HUES6 (cell line): ENCODE data around the gene DNAL1.

Experiments used
- H3K27ac ChIP-seq: 2 replicates; pipeline ENCODE4 v1.7.0; 2013; ENCODE audit warnings: low read depth, mild to moderate bottlenecking, low read length, inconsistent platforms
- H3K27me3 ChIP-seq: 2 replicates; pipeline ENCODE4 v1.6.1; 2013; ENCODE audit warnings: low read length; ENCODE audit not compliant: control insufficient read depth, insufficient read depth
- H3K36me3 ChIP-seq: 2 replicates; pipeline ENCODE4 v1.6.1; 2013; ENCODE audit warnings: low read length; ENCODE audit not compliant: control insufficient read depth, insufficient read depth
- H3K4me1 ChIP-seq: 2 replicates; pipeline ENCODE4 v1.6.1; 2013; ENCODE audit warnings: low read length; ENCODE audit not compliant: control insufficient read depth, insufficient read depth
- H3K4me3 ChIP-seq: 2 replicates; pipeline ENCODE4 v1.5.1; 2013; ENCODE audit warnings: low read depth, low read length
- H3K9ac ChIP-seq: one replicate; pipeline ENCODE4 v1.6.1; 2013; ENCODE audit warnings: mild to moderate bottlenecking, low read length
- H3K9me3 ChIP-seq: 2 replicates; pipeline ENCODE4 v1.6.1; 2013; ENCODE audit warnings: low read depth, low read length; ENCODE audit not compliant: control insufficient read depth, insufficient read depth

Gene DNAL1

DNA sequence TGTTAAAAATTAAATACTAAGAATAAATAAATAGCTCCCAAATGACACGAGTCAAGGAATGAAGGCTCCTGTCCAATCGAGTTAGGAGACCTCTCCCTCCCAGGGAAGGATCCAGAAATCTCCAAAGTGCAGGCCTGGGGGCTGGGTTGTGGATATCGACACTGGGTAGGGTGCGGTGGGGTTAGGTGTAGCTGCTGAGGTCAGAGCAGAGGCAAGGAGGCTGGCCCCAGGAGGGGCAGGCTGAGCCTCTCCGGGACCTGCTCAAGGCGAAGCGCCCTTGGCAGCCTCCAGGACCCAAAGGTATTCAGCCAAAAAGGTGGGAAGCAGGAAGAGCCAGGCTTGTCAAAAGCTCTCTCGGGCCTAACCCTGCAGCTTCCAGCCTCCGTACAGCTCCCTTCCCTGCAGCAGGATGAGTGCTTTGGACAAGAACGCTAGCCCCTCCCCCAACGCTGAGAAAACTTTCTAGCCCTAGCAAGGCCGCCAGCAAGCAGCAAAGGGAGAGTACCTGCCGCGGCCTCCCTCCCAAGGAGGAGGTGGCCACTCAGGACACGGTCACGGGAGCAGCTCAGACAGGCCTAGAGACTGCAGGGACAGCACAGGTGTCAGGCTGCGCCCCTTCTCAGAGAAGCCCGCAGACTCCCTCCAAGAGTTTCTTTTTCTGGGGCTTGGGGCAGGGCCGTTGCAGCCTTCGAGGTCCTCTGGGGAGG is 73.1 kb downstream of the DNAL1 start:
- H3K9me3 ChIP-seq, result no peaks in the 10 kb centered on the region
- no peaks in the 10 kb centered on the region for H3K27me3 ChIP-seq
- H3K27ac ChIP-seq, result peak overlapping the region; percentile 73; the same call in 1 of the 2 replicates
- H3K4me3 ChIP-seq, result peak overlapping the region; percentile 53
- peak overlapping the region; percentile 73 for H3K9ac ChIP-seq
- peaks cover 45% of the 10 kb centered on the region for H3K4me1 ChIP-seq
- peaks cover 18% of the 10 kb centered on the region for H3K36me3 ChIP-seq

DNA sequence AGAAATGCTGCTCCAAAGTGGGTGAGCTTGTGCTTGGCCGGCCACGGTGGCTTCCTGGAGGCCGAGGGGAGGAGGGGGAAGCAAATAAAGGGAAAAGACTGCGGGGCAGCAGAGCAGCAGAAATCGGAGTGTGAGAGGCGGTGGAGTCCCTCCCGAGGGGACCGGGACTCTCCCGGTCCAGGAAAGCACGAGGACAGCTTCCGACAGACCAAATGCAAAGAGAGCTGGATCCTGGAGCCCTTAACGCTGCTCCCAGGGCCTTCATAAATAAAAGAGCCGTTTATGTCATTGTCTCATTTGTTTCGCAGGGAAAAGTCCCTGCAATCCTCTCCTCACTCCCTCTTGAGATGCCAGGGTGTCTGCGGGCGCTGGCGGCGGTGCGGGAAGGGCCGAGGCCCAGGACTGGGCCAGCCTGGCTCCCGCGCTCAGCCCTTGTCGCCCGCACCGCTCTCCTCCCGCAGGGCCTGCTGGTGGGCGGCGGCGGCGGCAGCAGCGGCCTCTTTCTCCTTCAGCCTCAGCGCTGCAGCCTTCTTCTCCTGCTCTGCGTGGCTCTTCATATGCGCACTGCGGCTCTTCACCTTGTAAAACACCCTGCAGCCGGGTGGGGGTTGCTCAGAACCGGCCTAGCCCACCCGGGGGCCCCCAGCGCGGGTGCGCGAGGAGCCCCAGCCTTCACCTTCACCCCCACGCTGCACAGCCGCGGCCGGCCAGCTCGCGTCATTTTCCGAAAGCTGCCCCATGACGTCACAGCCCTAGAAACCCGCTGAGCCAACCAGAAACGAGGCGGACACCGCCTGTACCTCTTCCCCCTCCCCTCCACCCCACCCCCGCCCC is 73.8 kb downstream of the DNAL1 start:
- Histone ChIP-seq H3K4me3 (peak overlapping the region; percentile 53), H3K9ac (peak overlapping the region; percentile 73), H3K4me1 (peaks cover 48% of the 10 kb centered on the region), H3K27ac (peak overlapping the region; percentile 73; the same call in 1 of the 2 replicates), H3K36me3 (peaks cover 23% of the 10 kb centered on the region), H3K9me3 (no peaks in the 10 kb centered on the region), H3K27me3 (no peaks in the 10 kb centered on the region)

DNA sequence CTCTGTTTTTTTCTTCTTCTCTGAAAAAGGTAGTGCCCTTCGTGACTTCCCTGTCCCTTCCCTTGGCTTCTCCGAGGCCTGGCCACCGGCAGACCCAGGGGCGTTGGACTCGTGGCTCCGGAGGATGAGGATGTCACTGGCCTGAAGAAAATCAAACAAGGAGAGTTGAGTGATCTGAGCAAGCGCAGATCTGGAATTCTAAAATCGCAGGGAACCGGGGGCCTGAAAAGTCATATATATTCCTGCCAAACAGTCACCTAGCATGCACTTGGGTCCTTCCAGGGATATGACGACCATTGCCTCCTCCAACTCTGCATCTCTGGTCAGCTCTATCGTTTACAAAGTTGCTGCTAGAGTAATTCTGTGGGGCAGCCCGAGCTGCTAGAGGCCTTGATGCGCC is 74.6 kb downstream of the DNAL1 start:
- no peak overlapping the region for H3K27ac ChIP-seq
- H3K36me3 ChIP-seq, result peaks cover 23% of the 10 kb centered on the region
- peak overlapping the region; percentile 53 for H3K4me3 ChIP-seq
- no peaks in the 10 kb centered on the region for H3K27me3 ChIP-seq
- peaks cover 55% of the 10 kb centered on the region for H3K4me1 ChIP-seq
- no peaks in the 10 kb centered on the region for H3K9me3 ChIP-seq
- H3K9ac ChIP-seq, result peak overlapping the region; percentile 21

DNA sequence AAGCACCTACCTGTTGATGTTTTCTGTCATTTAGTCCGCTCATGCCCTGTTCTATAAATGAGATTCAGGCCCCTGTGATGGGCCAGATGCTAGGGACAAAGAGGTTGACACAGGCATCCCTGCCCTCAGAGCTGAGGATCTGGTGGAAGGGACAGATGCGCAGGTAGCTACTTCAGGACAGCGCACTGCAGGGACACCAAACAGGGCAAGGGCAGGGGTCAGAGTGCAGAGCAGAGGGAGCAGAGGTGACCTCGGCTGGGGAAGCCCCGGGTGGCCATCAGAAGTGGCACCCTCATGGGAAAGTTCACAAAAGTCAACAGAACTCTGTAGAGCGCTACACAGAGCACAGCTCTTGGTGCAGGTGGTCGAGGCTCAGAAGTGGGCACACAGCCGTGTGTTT is 75.0 kb downstream of the DNAL1 start:
- Histone ChIP-seq H3K9me3 (no peaks in the 10 kb centered on the region), H3K36me3 (peaks cover 23% of the 10 kb centered on the region), H3K27me3 (no peaks in the 10 kb centered on the region), H3K4me3 (no peak overlapping the region), H3K4me1 (peaks cover 51% of the 10 kb centered on the region), H3K27ac (no peak overlapping the region), H3K9ac (no peak overlapping the region)

DNA sequence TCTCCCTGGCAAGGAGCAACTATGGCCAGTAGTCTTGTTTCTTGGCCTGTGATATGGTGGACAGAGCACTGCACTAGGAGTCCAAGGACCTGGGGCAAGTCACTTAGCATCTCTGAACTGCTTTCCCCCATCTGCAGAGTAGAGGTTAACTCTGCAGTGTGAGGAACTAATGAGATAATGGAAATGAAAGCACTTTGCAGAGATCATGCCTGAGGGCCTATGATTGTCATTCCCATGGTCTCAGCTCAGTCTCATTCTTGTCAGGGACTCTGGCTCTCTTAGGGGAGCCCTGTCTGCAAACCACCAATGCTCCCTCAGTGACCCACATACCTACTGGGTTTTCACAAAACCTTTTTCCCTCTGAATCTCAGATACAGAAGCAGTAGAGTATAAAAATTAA is 75.8 kb downstream of the DNAL1 start:
- no peak overlapping the region for H3K9ac ChIP-seq
- H3K27ac ChIP-seq, result no peak overlapping the region
- H3K27me3 ChIP-seq, result no peaks in the 10 kb centered on the region
- H3K4me3 ChIP-seq, result no peak overlapping the region
- H3K4me1 ChIP-seq, result peaks cover 57% of the 10 kb centered on the region
- H3K36me3 ChIP-seq, result peaks cover 28% of the 10 kb centered on the region
- H3K9me3 ChIP-seq, result no peaks in the 10 kb centered on the region

DNA sequence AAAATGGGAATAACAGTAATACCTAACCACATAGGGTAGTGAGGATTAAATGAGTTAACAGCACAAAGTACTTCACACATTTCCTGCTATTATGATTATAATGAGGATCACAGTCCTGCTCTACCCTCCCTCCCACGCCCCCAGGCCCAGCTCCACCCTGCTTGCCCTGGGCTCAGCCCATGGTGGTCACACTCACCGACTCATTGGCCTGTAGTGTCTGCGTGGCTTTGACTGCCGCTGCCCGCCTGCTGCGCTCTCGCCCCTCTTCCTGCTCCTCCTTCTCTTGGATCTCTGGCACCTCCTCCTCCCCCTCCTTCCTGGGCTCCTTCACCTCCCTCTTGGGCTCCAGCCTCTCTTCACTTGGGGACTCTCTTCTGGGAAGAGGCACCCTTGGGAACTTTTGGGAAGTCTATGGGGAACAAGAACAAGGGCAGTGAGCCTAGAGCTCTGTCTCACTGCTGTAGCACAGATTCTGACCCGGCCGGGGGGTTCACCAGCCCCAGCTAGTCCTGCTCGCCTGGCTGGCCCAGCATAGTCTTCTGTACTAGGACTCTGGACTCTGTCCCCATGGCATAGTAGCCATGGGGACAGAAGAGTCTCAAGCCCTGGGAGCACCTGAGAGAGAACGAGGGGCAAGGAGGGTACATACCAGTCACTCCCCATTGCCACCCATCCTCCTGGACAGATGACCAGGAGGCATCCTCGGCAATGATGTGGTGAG is 76.5 kb downstream of the DNAL1 start:
- H3K27me3 ChIP-seq, result no peaks in the 10 kb centered on the region
- peaks cover 64% of the 10 kb centered on the region for H3K4me1 ChIP-seq
- H3K4me3 ChIP-seq, result no peak overlapping the region
- no peak overlapping the region for H3K9ac ChIP-seq
- H3K27ac ChIP-seq, result no peak overlapping the region
- H3K36me3 ChIP-seq, result peaks cover 34% of the 10 kb centered on the region
- no peaks in the 10 kb centered on the region for H3K9me3 ChIP-seq

DNA sequence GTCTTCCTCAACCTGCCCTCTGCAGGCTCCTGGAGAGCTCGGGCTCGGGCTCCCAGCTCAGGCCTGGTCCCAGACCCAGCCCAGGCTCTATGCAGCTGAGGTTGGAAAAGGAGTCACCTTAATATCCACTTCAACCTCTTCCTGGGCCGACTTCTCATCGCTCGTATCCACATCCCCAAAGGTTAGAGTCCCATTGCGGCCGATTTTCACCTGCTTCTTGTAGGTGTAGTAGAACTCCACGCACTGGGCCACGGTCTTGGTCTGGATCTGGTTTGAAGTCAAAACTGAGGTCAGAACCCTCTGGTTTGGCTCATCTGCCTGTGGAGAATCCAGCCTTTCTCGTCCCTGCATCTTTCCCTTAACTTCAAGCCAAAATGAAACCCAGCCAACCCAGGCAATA is 77.8 kb downstream of the DNAL1 start:
- Histone ChIP-seq H3K4me1 (peaks cover 64% of the 10 kb centered on the region), H3K27me3 (no peaks in the 10 kb centered on the region), H3K9me3 (no peaks in the 10 kb centered on the region), H3K4me3 (no peak overlapping the region), H3K36me3 (peaks cover 42% of the 10 kb centered on the region), H3K27ac (no peak overlapping the region), H3K9ac (no peak overlapping the region)

DNA sequence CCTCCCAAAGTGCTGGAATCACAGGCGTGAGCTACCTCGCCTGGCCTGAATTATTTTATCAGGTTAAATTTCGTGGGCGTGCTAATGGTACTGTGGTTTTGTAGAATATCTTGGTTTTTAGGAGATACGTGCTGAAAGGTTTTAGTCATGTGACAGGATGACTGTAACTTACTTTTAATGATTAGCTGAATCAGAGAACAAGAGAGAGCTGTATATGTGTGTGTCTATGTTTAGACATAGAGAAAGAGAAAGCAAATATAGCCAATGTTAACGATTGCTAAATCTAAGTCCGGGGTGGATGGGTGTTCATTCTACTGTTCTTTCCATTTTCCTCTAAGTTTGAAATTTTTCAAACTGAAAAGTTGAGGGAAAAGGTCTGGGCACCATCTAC is 78.6 kb downstream of the DNAL1 start:
- Histone ChIP-seq H3K27me3 (no peaks in the 10 kb centered on the region), H3K4me1 (peaks cover 56% of the 10 kb centered on the region), H3K36me3 (peaks cover 46% of the 10 kb centered on the region), H3K9me3 (no peaks in the 10 kb centered on the region), H3K27ac (no peak overlapping the region), H3K4me3 (no peak overlapping the region), H3K9ac (no peak overlapping the region)

DNA sequence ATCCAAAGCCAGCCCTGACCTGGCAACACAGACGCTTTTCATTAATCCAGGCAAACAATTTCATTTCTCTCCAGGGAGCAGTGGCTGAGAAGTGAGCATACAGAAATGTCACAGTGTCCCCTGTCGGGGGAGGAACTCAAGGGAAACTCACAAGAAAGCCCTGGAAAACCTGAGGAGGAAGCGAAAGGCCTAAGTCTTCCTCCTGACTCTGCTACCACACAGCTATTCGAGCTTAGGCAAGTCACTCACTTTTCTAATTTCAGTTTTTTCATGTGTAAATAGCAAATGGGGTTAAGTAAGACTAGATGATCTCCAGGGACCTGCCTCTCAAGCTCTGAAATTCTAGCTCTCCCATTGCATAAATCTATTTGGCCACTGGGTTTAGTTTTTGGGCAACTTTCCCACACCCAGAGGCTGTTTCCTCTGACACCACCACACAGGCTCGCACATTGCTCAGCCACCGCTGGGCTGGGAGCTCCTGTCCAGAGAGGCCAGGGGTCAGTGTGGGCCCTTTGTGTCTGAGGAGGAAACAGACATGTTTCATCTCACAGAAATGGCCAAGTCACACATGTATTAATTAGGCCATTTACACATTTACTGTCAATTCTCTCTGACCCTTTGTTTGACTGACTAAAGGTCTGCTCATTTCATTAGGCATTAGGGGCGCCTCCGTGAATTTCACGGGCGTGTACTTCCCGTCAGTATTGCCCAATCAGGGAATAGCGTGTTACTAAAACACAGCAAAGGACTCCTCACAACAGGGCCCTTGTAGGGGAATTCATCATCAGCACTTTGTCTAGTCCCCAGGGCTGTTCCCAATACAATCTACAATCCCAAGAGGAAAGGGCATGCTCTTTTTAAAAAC is 79.2 kb downstream of the DNAL1 start:
- H3K9ac ChIP-seq, result peak overlapping the region; percentile 6
- H3K36me3 ChIP-seq, result peaks cover 46% of the 10 kb centered on the region
- no peaks in the 10 kb centered on the region for H3K27me3 ChIP-seq
- H3K4me1 ChIP-seq, result peaks cover 58% of the 10 kb centered on the region
- no peaks in the 10 kb centered on the region for H3K9me3 ChIP-seq
- no peak overlapping the region for H3K27ac ChIP-seq
- H3K4me3 ChIP-seq, result no peak overlapping the region

DNA sequence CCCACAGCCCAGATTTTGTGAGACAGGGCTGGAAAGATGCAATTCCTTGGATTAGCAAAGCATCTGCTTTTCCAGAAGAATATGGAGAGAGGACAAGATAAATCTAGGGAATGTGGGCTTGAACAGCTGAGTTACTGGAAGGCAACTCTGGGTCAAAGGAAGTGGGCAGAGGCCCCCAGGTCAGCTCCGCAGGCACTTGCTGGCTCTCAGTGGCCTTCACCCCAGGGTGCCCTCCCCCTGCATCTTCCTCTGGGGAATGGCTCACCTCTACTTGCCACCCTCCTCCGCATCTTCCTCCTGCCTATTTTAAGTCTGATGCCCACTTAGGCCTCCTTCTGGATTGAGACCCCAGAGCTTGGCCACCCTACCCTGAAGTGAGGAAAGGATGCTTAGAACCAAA is 79.9 kb downstream of the DNAL1 start:
- Histone ChIP-seq H3K36me3 (peaks cover 48% of the 10 kb centered on the region), H3K9ac (no peak overlapping the region), H3K4me1 (peaks cover 53% of the 10 kb centered on the region)

More for the DNA sequence above, 79.9 kb downstream of the DNAL1 start:
- no peaks in the 10 kb centered on the region for H3K27me3 ChIP-seq
- no peak overlapping the region for H3K27ac ChIP-seq
- H3K4me3 ChIP-seq, result no peak overlapping the region
- no peaks in the 10 kb centered on the region for H3K9me3 ChIP-seq
